ENCODE results near the gene FRMD4A.
"Not testable (repeated sequence)": the region's sequence is repeated elsewhere in the genome, so short reads cannot be mapped to it uniquely, and the experiment has no call there.

The FRMD4A gene

DNA sequence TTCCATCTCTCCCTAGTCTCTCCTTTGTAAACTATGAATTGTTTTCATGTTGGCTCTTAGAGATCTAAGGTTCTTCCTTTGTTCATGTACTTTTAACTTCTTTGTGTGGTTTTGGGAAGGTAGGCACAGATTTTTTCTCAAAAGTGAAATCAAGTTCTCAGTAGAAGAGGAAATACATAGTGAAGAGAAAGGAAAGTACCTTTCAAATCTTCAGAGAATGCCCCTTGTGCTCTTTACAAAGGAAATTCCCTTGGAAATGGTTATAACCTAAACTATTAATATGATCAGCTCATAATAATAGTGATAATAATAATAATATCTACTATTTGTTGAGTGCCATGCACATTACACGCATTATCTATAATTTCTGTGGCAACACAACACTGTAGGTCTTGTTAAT, 425.4 kb downstream of the FRMD4A start:
- Histone ChIP-seq H3K4me3 (ENCODE audit: insufficient read depth, low read depth, low read length, poor library complexity, severe bottlenecking) (no peak overlapping the region), H3K36me3 (ENCODE audit: control insufficient read depth, insufficient read depth, low read length) (no peaks in the 10 kb centered on the region), H3K4me1 (ENCODE audit: control insufficient read depth, insufficient read depth, low read length, poor library complexity, severe bottlenecking) (no peaks in the 10 kb centered on the region), H3K27me3 (replicated peaks; ENCODE audit: control insufficient read depth, insufficient read depth, low read length, poor library complexity, severe bottlenecking) (no peaks in the 10 kb centered on the region), H3K9me3 (ENCODE audit: control insufficient read depth, low read length) (no peaks in the 10 kb centered on the region), H3K27ac (ENCODE audit: insufficient read depth, low read length, poor library complexity, severe bottlenecking) (no peak overlapping the region)
- DNase-seq = no peak

DNA sequence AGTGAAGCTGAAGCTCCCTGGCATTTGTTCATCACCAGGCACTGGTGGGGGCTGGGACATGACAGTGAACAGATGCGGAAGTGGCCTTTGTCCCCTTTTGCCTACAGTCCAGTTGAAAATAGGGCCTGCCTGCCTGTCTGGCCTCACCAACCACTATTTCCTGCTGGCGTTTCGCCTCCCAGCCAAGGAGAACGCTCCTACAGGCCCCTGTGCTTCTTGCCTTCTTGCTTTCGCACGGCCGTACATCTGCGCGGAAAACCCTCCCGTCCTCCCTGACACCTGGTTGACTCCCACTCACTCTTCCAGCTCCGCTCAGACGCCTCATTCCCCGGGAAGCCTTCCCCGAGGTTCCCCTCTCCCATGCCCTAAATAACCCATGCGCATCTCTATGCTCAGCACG, 426.7 kb downstream of the FRMD4A start:
- H3K4me1 ChIP-seq (ENCODE audit: control insufficient read depth, insufficient read depth, low read length, poor library complexity, severe bottlenecking) = no peaks in the 10 kb centered on the region
- no peaks in the 10 kb centered on the region for H3K27me3 ChIP-seq (replicated peaks; ENCODE audit: control insufficient read depth, insufficient read depth, low read length, poor library complexity, severe bottlenecking)
- no peaks in the 10 kb centered on the region for H3K9me3 ChIP-seq (ENCODE audit: control insufficient read depth, low read length)
- no peak for DNase-seq
- no peak overlapping the region for H3K4me3 ChIP-seq (ENCODE audit: insufficient read depth, low read depth, low read length, poor library complexity, severe bottlenecking)
- H3K27ac ChIP-seq (ENCODE audit: insufficient read depth, low read length, poor library complexity, severe bottlenecking) = no peak overlapping the region
- H3K36me3 ChIP-seq (ENCODE audit: control insufficient read depth, insufficient read depth, low read length) = no peaks in the 10 kb centered on the region

DNA sequence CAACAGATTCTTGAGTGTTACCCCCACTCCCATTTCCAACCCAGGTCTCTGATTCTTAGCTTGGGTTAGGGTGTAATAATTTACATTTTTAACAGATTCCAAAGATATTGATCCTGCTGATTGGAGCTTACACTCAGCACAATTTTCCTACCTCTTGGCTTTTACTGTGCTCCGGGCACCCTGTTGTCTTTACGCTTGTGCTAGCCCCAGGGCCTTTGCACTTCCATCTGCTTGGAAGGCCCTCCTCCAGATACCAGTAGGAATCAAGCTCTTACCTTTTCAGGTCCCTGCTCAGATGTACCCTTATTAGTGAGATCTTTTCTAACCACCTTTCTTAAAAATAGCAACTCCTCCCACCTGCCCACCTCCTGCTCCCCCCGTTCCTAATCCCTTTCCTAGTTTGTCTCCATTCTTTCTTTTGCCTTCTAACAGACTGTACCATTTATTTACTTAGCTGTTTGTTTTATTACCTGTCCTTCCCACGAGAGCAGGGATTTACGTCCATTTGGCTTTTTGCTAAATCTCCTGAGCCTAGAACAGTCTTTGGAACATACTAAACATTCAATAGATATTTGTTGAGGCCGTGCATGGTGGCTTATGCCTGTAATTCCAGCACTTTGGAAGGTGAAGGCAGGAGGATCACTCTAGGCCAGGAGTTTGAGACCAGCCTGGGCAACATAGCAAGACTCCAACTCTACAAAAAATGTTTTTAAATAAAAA, 427.7 kb downstream of the FRMD4A start:
- Histone ChIP-seq H3K27me3 (replicated peaks; ENCODE audit: control insufficient read depth, insufficient read depth, low read length, poor library complexity, severe bottlenecking) (no peaks in the 10 kb centered on the region), H3K27ac (ENCODE audit: insufficient read depth, low read length, poor library complexity, severe bottlenecking) (no peak overlapping the region), H3K9me3 (ENCODE audit: control insufficient read depth, low read length) (no peaks in the 10 kb centered on the region), H3K4me1 (ENCODE audit: control insufficient read depth, insufficient read depth, low read length, poor library complexity, severe bottlenecking) (no peaks in the 10 kb centered on the region), H3K4me3 (ENCODE audit: insufficient read depth, low read depth, low read length, poor library complexity, severe bottlenecking) (no peak overlapping the region), H3K36me3 (ENCODE audit: control insufficient read depth, insufficient read depth, low read length) (no peaks in the 10 kb centered on the region)
- no peak for DNase-seq

DNA sequence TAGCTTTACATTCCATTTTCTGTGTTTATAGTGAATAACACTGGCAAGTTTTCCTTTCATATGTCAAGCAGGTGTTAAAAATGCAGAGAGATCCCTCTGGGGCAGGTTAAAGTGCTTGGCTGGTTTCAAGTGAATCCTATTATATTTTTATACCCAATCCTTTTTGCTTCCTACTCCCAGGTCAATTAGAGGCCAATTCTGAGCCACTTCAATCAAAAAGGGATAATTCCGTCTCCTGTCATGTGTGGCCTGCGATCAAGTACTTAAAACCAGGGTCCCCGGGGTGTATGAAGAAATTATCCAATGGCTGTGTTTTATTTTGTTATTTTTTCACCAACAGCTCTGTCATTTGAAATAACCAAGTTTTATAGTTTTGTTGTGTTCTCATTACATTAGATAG, 430.8 kb downstream of the FRMD4A start:
- no peak for DNase-seq
- Histone ChIP-seq H3K36me3 (ENCODE audit: control insufficient read depth, insufficient read depth, low read length) (no peaks in the 10 kb centered on the region), H3K27ac (ENCODE audit: insufficient read depth, low read length, poor library complexity, severe bottlenecking) (no peak overlapping the region), H3K4me3 (ENCODE audit: insufficient read depth, low read depth, low read length, poor library complexity, severe bottlenecking) (no peak overlapping the region), H3K9me3 (ENCODE audit: control insufficient read depth, low read length) (no peaks in the 10 kb centered on the region), H3K4me1 (ENCODE audit: control insufficient read depth, insufficient read depth, low read length, poor library complexity, severe bottlenecking) (no peaks in the 10 kb centered on the region), H3K27me3 (replicated peaks; ENCODE audit: control insufficient read depth, insufficient read depth, low read length, poor library complexity, severe bottlenecking) (no peaks in the 10 kb centered on the region)

DNA sequence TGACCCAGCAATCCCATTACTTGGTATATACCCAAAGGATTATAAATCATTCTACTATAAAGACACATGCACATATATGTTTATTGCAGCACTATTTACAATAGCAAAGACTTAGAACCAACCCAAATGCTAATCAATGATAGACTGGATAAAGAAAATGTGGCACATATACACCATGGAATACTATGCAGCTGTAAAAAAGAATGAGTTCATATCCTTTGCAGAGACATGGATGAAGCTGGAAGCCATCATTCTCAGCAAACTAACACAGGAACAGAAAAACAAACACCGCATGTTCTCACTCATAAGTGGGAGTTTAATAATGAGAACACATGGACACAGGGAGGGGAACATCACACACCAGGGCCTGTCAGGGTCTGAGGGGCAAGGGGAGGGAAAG, 434.6 kb downstream of the FRMD4A start:
- not testable (repeated sequence) for DNase-seq

DNA sequence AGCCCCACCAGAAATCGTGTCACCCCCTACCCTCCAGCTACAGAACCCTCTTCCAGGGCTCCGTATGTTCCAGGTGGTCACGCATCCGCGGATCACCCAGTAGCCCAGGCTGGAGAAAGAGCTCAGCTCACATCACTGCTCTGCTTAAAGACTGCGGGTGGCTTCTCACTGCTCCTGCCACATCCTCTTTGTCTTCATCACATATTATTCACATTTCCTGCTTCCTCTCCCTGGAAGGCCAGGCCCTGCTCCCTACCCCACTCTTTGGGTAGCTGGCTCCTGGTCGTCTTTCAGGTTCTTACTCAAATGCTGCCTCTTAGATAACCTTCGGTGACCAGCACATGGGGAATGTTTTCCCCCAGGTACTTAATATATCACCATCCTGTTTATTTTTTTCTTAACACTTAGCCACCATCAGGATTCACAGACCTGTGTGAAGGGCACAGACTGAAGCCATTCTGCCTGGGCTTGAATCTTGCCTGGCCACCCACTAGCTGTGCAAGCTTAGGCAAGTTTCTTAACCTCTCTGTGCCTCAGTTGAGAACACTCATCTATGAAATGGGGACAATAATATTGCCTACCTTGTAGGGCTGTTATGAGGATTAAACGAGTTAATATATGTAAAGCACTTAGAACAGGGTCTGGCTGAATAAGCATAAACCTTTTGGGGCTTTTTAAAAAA, 436.2 kb downstream of the FRMD4A start:
- Histone ChIP-seq H3K9me3 (ENCODE audit: control insufficient read depth, low read length) (no peaks in the 10 kb centered on the region), H3K36me3 (ENCODE audit: control insufficient read depth, insufficient read depth, low read length) (no peaks in the 10 kb centered on the region), H3K27me3 (replicated peaks; ENCODE audit: control insufficient read depth, insufficient read depth, low read length, poor library complexity, severe bottlenecking) (peaks cover 22% of the 10 kb centered on the region), H3K4me3 (ENCODE audit: insufficient read depth, low read depth, low read length, poor library complexity, severe bottlenecking) (no peak overlapping the region), H3K27ac (ENCODE audit: insufficient read depth, low read length, poor library complexity, severe bottlenecking) (no peak overlapping the region), H3K4me1 (ENCODE audit: control insufficient read depth, insufficient read depth, low read length, poor library complexity, severe bottlenecking) (peaks cover 12% of the 10 kb centered on the region)
- no peak for DNase-seq

More for the DNA sequence above, 434.6 kb downstream of the FRMD4A start:
- H3K27me3 ChIP-seq (replicated peaks; ENCODE audit: control insufficient read depth, insufficient read depth, low read length, poor library complexity, severe bottlenecking); H3K36me3 ChIP-seq (ENCODE audit: control insufficient read depth, insufficient read depth, low read length); H3K27ac ChIP-seq (ENCODE audit: insufficient read depth, low read length, poor library complexity, severe bottlenecking); H3K9me3 ChIP-seq (ENCODE audit: control insufficient read depth, low read length); H3K4me1 ChIP-seq (ENCODE audit: control insufficient read depth, insufficient read depth, low read length, poor library complexity, severe bottlenecking); H3K4me3 ChIP-seq (ENCODE audit: insufficient read depth, low read depth, low read length, poor library complexity, severe bottlenecking): not testable (repeated sequence)

DNA sequence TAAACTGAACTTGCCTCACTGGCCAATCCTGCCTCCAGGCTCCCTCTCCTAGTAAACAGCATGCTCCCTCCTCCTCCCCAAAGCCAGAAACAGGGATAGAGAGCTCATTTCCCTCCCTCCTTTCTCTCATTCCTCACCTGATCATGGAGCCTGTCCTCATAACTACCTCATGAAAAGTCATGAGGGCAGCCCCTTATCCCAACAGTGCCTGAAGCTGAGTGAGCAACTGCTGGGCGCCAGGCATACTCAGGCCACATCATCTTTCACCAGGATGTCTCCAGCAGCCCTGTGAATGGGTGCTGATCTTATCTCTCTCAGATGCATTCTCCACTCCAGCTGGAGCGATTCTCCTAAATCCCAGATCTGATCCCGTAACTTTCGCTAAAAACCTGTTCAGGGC, 436.8 kb downstream of the FRMD4A start:
- Histone ChIP-seq H3K27ac (ENCODE audit: insufficient read depth, low read length, poor library complexity, severe bottlenecking) (no peak overlapping the region), H3K4me1 (ENCODE audit: control insufficient read depth, insufficient read depth, low read length, poor library complexity, severe bottlenecking) (peaks cover 12% of the 10 kb centered on the region), H3K4me3 (ENCODE audit: insufficient read depth, low read depth, low read length, poor library complexity, severe bottlenecking) (no peak overlapping the region), H3K27me3 (replicated peaks; ENCODE audit: control insufficient read depth, insufficient read depth, low read length, poor library complexity, severe bottlenecking) (peaks cover 22% of the 10 kb centered on the region), H3K36me3 (ENCODE audit: control insufficient read depth, insufficient read depth, low read length) (no peaks in the 10 kb centered on the region), H3K9me3 (ENCODE audit: control insufficient read depth, low read length) (no peaks in the 10 kb centered on the region)
- DNase-seq = no peak

DNA sequence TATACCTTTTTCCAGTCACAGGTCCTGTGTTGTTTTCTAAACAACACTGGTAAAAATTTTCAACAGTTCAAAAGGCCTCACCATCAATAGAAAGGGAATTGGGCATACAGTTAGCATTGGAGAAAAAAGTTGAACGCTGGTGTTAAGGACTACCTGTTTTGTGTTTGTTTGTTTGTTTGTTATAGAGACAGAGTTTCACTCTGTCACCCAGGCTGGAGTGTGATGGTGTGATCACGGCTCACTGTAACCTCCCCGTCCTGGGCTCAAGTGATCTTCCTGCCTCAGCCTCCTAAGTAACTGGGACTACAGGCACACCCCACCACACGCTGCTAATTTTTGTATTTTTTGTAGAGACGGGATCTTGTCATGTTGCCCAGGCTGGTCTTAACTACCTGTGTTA, 437.9 kb downstream of the FRMD4A start:
- H3K36me3 ChIP-seq (ENCODE audit: control insufficient read depth, insufficient read depth, low read length) = no peaks in the 10 kb centered on the region
- H3K4me1 ChIP-seq (ENCODE audit: control insufficient read depth, insufficient read depth, low read length, poor library complexity, severe bottlenecking) = peaks cover 12% of the 10 kb centered on the region
- no peak overlapping the region for H3K4me3 ChIP-seq (ENCODE audit: insufficient read depth, low read depth, low read length, poor library complexity, severe bottlenecking)
- no peaks in the 10 kb centered on the region for H3K9me3 ChIP-seq (ENCODE audit: control insufficient read depth, low read length)
- DNase-seq = no peak
- peaks cover 22% of the 10 kb centered on the region for H3K27me3 ChIP-seq (replicated peaks; ENCODE audit: control insufficient read depth, insufficient read depth, low read length, poor library complexity, severe bottlenecking)
- no peak overlapping the region for H3K27ac ChIP-seq (ENCODE audit: insufficient read depth, low read length, poor library complexity, severe bottlenecking)

DNA sequence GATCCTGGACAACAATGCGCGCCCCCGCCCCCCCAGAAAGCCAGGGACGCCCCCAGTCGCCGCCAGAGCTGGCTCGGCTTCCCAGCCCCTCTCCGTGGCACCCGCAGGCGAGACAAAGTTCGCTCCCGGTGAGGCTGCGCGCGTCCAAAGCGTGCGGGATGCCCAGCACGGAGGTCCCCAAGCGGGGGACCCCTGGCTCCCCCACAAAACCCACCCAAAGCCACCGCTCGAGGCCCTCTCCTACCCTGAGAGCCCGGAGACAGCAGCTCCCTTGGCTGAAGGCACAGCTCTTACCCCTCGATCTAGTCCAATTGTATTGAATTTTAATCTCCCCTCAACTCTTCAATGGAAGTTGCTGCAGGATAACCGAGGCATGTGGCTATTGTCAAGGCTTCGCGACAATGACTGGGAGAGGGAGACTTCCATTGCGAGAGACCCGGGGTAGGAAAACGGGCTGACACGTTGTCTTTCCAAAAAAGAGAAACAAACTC, 438.7 kb downstream of the FRMD4A start:
- DNase-seq = no peak
- Histone ChIP-seq H3K4me3 (ENCODE audit: insufficient read depth, low read depth, low read length, poor library complexity, severe bottlenecking) (no peak overlapping the region), H3K27me3 (replicated peaks; ENCODE audit: control insufficient read depth, insufficient read depth, low read length, poor library complexity, severe bottlenecking) (peaks cover 22% of the 10 kb centered on the region), H3K27ac (ENCODE audit: insufficient read depth, low read length, poor library complexity, severe bottlenecking) (no peak overlapping the region), H3K4me1 (ENCODE audit: control insufficient read depth, insufficient read depth, low read length, poor library complexity, severe bottlenecking) (peaks cover 12% of the 10 kb centered on the region), H3K36me3 (ENCODE audit: control insufficient read depth, insufficient read depth, low read length) (no peaks in the 10 kb centered on the region), H3K9me3 (ENCODE audit: control insufficient read depth, low read length) (no peaks in the 10 kb centered on the region)

Measured in effector memory CD4-positive, alpha-beta T cell (primary cell).